22Rv1 (cell line): Measurements from ENCODE around the gene TUBB.
"Not testable (repeated sequence)": the region's sequence is repeated elsewhere in the genome, so short reads cannot be mapped to it uniquely, and the experiment has no call there.

Experiments used
- CTCF ChIP-seq: fragments of 450-650 bp; IDR thresholded peaks from 2 replicates; pipeline ENCODE4 v1.5.1; 2017; ENCODE audit warnings: mild to moderate bottlenecking
- ZFX ChIP-seq: fragments of 450-650 bp; IDR thresholded peaks from 2 replicates; pipeline ENCODE4 v1.6.1; 2017; ENCODE audit warnings: antibody characterized with exemption, borderline replicate concordance

- TF ChIP-seq CTCF, ZFX: not testable (repeated sequence)
These were observed 2.1 kb upstream of the TUBB start for GRCh38 chr6:30717845-30718720.
